ENCODE measurements around the gene EHMT2. TPM values are rescaled to one million over a fixed set of nuclear protein-coding genes. Genes with fewer than 3 reads are reported as not detected.
"Not testable (repeated sequence)": the region's sequence is repeated elsewhere in the genome, so short reads cannot be mapped to it uniquely, and the experiment has no call there.

The EHMT2 gene
- total RNA-seq, 4 donors from 2014 or later, result 23.4 to 34.5 (median 27.4) TPM

DNA sequence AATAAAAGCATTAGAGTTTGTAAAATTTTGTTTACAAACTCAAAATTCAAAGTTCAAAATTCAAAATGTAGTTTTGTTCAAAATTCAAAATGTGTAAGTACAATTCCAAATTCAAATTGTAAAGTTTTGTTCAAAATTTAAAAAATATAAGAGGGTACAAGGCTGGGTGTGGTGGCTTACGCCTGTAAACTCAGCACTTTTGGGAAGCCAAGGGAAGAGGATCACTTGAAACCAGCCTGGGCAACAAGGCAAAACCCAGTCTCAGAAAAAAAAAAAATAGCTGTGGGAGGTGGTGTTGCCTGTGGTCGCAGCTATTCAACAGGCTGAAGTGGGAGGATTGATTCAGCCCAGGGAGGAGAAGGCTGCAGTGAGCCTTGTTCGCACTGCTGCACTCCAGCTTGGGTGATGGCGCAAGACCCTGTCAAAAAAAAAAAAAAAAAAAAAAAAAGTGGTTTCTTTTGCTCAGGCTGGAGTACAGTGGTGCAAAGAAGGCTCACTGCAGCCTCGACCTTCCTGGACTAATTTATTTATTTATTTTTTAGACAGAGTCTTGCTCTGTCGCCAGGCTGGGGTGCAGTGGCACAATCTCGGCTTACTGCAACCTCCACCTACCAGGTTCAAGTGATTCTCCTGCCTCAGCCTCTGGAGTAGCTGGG is 9.8 kb upstream of the EHMT2 start:
- no peak overlapping the region for H3K4me3 ChIP-seq
- no peaks in the 10 kb centered on the region for H3K36me3 ChIP-seq
- intact Hi-C loops (cut with DNase I), result no loop called here
- no peaks in the 10 kb centered on the region for H3K9me3 ChIP-seq
- H3K27ac ChIP-seq, result no peak overlapping the region
- DNase-seq, result no peak
- TF ChIP-seq CTCF (IDR thresholded peaks at IDR 0.05) (no peak), POLR2A (IDR thresholded peaks at IDR 0.05) (no peak)
- H3K27me3 ChIP-seq, result no peaks in the 10 kb centered on the region
- peaks cover 12 to 48% (median 20%) of the 10 kb centered on the region in 3 donors for H3K4me1 ChIP-seq
- 43 to 50% methylated on average over 7 of the region's 7 CpGs for WGBS, 2 donors

- H3K9me3 ChIP-seq; H3K27me3 ChIP-seq; H3K27ac ChIP-seq; H3K4me3 ChIP-seq; DNase-seq; H3K36me3 ChIP-seq; intact Hi-C loops (cut with DNase I): not testable (repeated sequence)
- 79 to 82% methylated on average over 8 of the region's 8 CpGs for WGBS, 2 donors
- peaks cover 10 to 45% (median 19%) of the 10 kb centered on the region in 3 donors for H3K4me1 ChIP-seq
Measured at GRCh38 chr6:31906727-31907126, 9.2 kb upstream of the EHMT2 start.

DNA sequence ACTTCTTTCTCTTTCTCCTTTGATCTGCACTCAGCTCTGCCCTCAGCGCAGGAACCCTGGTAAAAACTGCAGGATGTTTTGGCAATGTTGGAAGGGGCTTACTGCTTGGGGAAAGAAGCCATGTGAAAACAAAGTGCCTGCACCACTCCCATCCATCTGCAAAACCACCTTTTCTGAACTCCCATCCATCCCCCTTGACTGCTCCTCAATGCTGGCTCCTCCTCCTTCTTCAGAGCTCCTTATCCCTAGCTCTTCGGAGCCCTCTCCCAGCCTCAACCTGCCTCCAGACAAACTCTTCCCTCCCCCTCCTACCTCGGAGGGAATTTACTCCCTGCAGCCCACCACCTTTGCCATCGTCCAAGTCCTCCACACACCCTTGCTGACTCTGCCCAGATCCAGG is 8.6 kb upstream of the EHMT2 start:
- H3K9me3 ChIP-seq, result no peaks in the 10 kb centered on the region
- H3K27me3 ChIP-seq, result no peaks in the 10 kb centered on the region
- no peak overlapping the region for H3K27ac ChIP-seq
- no peak for TF ChIP-seq CTCF (IDR thresholded peaks at IDR 0.05)
- no peak for TF ChIP-seq POLR2A (IDR thresholded peaks at IDR 0.05)
- no peak for DNase-seq
- H3K4me1 ChIP-seq, result peaks cover 12 to 44% (median 16%) of the 10 kb centered on the region in 3 donors
- H3K4me3 ChIP-seq, result no peak overlapping the region
- intact Hi-C loops (cut with DNase I), result no loop called here
- WGBS, 2 donors, result 44 to 55% methylated on average over 4 of the region's 4 CpGs
- no peaks in the 10 kb centered on the region for H3K36me3 ChIP-seq

DNA sequence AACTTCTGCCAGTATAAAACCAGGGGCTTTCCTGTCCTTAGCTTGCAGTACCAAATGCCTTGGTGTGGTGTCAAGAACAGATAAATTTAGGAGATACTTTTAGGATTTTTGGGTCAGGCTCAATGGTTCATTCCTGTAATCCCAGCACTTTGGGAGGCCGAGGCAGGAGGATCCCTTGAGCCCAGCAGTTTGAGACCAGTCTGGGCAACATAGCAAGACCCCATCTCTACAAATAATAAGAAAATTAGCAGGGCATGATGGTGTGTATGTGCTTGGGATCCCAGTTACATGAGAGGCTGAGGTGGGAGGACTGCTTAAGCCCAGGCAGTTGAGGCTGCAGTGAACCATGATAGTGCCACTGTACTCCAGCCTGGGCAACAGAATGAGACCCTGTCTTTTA is 7.5 kb upstream of the EHMT2 start:
- TF ChIP-seq POLR2A (IDR thresholded peaks at IDR 0.05) (no peak), CTCF (IDR thresholded peaks at IDR 0.05) (no peak)
- Histone ChIP-seq H3K4me3 (no peak overlapping the region), H3K9me3 (no peaks in the 10 kb centered on the region), H3K27me3 (no peaks in the 10 kb centered on the region), H3K36me3 (no peaks in the 10 kb centered on the region), H3K4me1 (peaks cover 16 to 44% (median 21%) of the 10 kb centered on the region in 3 donors), H3K27ac (no peak overlapping the region)
- DNase-seq, result no peak
- intact Hi-C loops (cut with DNase I), result no loop called here
- 100% methylated on average over 1 of the region's 1 CpG; no CpG with 5 or more reads in 1 of the 2 donors for WGBS, 2 donors

GRCh38 chr6:31903957-31904356 is 6.5 kb upstream of the EHMT2 start:
- WGBS, 2 donors, result 77 to 84% methylated on average over 3 of the region's 3 CpGs
- TF ChIP-seq CTCF (IDR thresholded peaks at IDR 0.05) (no peak), POLR2A (IDR thresholded peaks at IDR 0.05) (no peak)
- Histone ChIP-seq H3K4me1 (peaks cover 16 to 47% (median 21%) of the 10 kb centered on the region in 3 donors), H3K36me3 (no peaks in the 10 kb centered on the region), H3K9me3 (no peaks in the 10 kb centered on the region), H3K27ac (peak overlapping the region in 3 of 4 donors; percentile 47 to 92 (median 88)), H3K4me3 (no peak overlapping the region), H3K27me3 (no peaks in the 10 kb centered on the region)
- DNase-seq, result no peak
- intact Hi-C loops (cut with DNase I), result loop anchor here (5.0 kb wide), 1 partner anchor 48 kb away; no protein-coding TSS in a partner anchor

Data from esophagus squamous epithelium (tissue), 5 donors.